Uterus (tissue), 2 donors: Measurements from ENCODE around the gene HAO2.

Experiments used
- CTCF ChIP-seq, 4 experiments: fragments of 200-600 bp in 2 of 4; fragments of 450-650 bp in 2 of 4; sonication (generic) in 2 of 4; IDR thresholded peaks; one replicate each; pipeline ENCODE4 v1.5.1; 2016 to 2019; ENCODE audit warnings: antibody characterized with exemption in 4 of 4, mild to moderate bottlenecking in 2 of 4, moderate library complexity in 1 of 4
- POLR2A ChIP-seq, 2 donors: fragments of 450-650 bp; IDR thresholded peaks; one replicate each; pipeline ENCODE4 v1.6.1; 2016; ENCODE audit warnings: antibody characterized with exemption in 2 of 2, mild to moderate bottlenecking in 1 of 2, moderate library complexity in 1 of 2

GRCh38 chr1:119438761-119439160 lies 70.2 kb downstream of the HAO2 start:
- TF ChIP-seq POLR2A (IDR thresholded peaks at IDR 0.05) (no peak), CTCF (IDR thresholded peaks at IDR 0.05) (no peak)
